HK-2 (cell line): Measurements from ENCODE around the gene GXYLT1.
"Not testable (repeated sequence)": the region's sequence is repeated elsewhere in the genome, so short reads cannot be mapped to it uniquely, and the experiment has no call there.

Source experiments
- DNase-seq: peaks from one replicate; pipeline ENCODE4 v3.0.0-alpha.2; 2018; ENCODE audit not compliant: unreplicated experiment

Gene GXYLT1, protein sequence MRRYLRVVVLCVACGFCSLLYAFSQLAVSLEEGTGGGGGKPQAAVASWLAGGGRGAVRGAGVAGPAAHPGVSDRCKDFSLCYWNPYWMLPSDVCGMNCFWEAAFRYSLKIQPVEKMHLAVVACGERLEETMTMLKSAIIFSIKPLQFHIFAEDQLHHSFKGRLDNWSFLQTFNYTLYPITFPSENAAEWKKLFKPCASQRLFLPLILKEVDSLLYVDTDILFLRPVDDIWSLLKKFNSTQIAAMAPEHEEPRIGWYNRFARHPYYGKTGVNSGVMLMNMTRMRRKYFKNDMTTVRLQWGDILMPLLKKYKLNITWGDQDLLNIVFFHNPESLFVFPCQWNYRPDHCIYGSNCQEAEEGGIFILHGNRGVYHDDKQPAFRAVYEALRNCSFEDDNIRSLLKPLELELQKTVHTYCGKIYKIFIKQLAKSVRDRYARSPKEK

GRCh38 chr12:42144408-42145196 lies at the start of gene GXYLT1:
Gene GXYLT1, minus strand, starts transcription at chr12:42144874. Its CDS starts 228 bp downstream, at chr12:42144646.
- DNase-seq, result peak; percentile 94

- DNase-seq, result no peak
These were observed 48.0 kb upstream of the GXYLT1 start for GRCh38 chr12:42192686-42193085.

GRCh38 chr12:42192258-42192657 lies 47.6 kb upstream of the GXYLT1 start:
- no peak for DNase-seq

- DNase-seq, result no peak
These were observed 45.7 kb upstream of the GXYLT1 start for GRCh38 chr12:42190376-42190775.

DNA sequence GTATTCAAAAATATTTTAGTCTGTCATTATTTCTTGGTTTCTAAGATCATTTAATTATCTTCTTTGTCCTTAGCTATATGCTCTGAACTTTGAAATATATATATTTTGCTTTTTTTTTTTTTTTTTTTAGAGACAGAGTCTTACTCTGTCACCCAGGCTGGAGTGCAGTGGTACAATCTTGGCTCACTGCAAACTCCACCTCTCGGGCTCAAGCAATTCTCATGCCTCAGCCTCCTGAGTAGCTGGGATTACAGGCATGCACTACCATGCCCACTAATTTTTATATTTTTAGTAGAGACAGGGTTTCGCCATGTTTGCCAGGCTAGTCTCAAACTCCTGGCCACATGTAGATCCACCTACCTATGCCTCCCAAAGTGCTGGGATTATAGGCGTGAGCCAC lies 43.6 kb upstream of the GXYLT1 start:
- not testable (repeated sequence) for DNase-seq

GRCh38 chr12:42187799-42188198 lies 43.1 kb upstream of the GXYLT1 start:
- no peak for DNase-seq

DNA sequence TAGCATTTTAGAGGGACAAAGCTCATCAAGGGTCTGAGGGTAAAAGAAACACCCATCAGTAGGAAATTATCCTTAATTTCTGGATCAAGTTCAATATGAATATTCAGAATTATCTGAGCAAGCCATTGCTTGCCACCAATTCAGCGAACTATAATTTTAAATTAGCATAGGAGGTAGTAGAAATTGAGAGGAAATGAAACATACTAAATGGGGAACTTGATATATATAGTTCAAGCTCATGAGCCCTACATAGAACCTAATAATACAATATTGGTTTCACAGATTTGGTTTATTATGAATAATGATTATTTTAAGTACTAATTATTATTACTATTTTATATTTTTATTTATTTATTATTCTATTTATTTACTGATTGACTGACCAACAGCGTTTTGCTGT lies 42.1 kb upstream of the GXYLT1 start:
- DNase-seq, result no peak

- DNase-seq, result no peak
These were observed 37.7 kb upstream of the GXYLT1 start for GRCh38 chr12:42182394-42182793.

DNA sequence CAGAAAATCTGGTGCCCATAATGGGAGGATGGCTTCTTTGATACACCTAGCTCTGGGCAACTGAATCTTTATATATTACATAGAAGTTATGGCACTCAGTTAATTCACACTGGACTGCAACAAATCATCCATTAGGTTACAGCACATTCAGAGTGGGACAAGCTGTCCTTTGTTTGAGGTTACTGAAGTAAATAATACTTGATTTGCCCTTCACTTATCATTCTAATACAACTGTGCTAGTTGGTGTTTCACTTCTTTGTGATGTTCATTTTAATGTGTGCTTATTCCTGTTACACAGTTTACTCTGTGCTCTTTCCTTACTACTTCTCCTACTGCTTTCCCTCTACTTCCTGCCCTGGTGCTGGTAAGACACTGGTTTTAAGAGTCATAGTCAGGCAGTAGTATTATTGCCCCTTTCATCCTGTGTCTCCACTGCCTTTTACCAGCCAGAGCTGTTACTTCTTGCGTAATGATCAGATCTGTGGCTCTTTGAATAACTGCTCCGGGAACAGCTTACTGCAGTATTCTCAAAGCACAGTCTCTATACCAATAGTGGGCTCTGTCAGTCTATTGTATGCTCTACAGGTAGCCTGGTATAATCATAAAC lies 36.4 kb upstream of the GXYLT1 start:
- no peak for DNase-seq

- DNase-seq, result no peak
These were observed 33.4 kb upstream of the GXYLT1 start for GRCh38 chr12:42178101-42178500.

GRCh38 chr12:42174978-42175377 lies 30.3 kb upstream of the GXYLT1 start:
- DNase-seq, result no peak

- DNase-seq, result no peak
These were observed 29.4 kb upstream of the GXYLT1 start for GRCh38 chr12:42173961-42174521.

- DNase-seq, result no peak
These were observed 28.0 kb upstream of the GXYLT1 start for GRCh38 chr12:42172441-42173210.

GRCh38 chr12:42167711-42168110 lies 23.0 kb upstream of the GXYLT1 start:
- no peak for DNase-seq

DNA sequence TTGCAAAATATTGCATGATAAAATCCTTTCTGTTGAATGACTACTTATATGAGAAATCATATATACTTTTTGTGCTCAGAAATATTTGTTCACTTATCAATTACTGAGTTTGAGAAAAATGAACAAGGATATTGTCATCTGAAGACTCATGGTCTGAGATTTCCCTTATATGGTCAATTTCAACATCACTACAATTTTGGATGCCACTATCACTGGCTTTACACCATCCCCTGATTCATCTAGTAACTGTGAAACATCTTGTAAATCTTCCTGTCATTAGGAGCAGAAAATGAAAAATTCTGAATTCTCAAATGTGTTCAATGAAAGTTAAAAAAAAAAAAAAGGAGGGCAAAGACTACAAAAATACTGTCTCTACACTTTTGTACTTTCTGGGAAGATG lies 21.8 kb upstream of the GXYLT1 start:
- no peak for DNase-seq

DNA sequence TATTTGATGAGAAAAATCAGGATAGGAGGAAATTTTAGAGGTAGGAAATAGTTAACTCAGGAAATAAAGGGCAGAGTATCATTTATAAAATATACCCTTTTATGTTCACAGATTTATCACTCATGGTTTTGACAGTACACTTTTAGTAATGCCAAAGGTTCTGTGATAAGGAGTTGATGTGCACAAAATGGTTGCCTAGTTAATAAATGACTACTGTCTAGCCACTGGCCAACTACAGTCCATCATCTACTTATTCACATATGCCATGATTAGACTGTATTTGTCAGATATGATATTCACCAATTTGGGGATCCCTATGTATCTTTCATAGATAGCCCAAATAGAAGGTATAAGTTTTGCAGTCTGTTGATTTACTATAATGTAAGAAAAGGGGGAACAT lies 19.2 kb upstream of the GXYLT1 start:
- no peak for DNase-seq

GRCh38 chr12:42162965-42163364 lies 18.3 kb upstream of the GXYLT1 start:
- no peak for DNase-seq

DNA sequence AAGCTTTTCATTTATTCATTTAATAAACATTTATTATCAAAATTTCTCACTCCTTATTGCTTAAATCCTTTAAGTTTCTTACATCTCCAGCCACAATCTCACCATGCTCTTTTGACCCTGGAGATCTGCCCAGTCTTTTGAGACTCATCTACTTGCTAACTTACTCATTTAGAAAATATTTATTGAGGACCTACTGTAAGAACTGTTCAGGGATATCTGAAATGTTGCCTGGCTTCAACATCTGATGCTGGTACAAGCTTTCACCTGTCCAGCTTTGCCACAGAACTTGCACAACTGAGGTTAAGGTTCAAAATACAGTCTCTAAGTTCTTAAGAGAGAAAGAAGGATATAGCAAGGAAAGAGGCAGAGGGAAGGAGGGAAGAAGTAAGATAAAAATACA lies 17.5 kb upstream of the GXYLT1 start:
- DNase-seq, result no peak

- no peak for DNase-seq
These were observed 16.9 kb upstream of the GXYLT1 start for GRCh38 chr12:42161529-42161928.

DNA sequence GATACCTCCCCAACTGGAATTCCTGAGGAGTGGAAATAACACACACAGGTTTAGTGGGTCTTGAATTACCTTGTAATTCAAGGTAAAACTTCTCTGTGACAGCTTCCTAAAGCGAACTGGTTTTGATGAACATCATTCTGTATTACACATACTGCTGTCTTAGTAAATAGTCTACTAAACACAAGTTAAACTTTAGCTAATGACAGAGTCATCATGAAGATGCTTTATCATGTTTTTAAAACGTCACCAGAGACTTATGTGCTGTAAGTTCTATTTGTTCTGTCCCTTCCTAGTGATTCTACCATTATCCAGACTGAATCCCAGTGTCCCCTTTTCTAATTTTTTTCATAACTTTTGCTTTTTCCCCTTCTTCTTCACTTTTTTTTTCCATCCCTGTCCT lies 11.6 kb upstream of the GXYLT1 start:
- DNase-seq, result no peak

DNA sequence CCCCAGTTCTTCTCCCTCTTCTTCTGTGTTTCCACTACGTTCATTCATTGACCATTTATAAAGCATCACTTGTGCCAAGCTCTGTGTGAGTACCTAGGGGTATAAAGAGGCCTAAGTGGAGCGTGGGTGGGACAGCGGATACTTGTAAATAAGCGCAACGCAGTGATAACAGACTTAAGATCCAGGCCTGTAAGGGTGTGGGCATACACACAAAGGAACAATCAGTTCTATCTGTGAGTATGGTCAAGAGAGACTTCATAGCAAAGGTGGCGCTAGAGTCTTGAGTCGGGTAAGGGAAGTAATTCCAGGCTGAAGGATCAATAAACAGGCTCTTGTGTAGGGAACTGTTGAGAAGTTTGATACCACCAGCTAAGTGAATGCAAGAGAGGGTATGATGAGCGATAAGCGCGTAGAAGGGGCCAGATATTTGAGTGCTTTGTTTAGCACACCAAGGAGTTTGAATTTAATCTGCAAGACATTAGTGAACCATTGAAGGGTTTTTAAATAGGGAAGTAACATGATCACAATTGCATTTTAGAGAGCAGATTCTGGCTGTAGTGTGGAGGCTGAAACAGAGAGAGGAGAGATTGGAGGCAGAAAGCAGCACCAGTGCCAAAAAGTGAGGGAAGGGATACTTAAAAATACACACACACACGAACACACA lies 1.0 kb upstream of the GXYLT1 start:
- no peak for DNase-seq
